NOMO-1 treated with DMSO at 0.1 percent for 48 hours (cell line): ENCODE data around the gene MTO1.
"Not testable (repeated sequence)": the region's sequence is repeated elsewhere in the genome, so short reads cannot be mapped to it uniquely, and the experiment has no call there.

Experiments used
- DNase-seq: peaks from one replicate; lab custom pipeline; 2025; ENCODE audit not compliant: unreplicated experiment; lab: John Stamatoyannopoulos, UW

Gene MTO1

DNA sequence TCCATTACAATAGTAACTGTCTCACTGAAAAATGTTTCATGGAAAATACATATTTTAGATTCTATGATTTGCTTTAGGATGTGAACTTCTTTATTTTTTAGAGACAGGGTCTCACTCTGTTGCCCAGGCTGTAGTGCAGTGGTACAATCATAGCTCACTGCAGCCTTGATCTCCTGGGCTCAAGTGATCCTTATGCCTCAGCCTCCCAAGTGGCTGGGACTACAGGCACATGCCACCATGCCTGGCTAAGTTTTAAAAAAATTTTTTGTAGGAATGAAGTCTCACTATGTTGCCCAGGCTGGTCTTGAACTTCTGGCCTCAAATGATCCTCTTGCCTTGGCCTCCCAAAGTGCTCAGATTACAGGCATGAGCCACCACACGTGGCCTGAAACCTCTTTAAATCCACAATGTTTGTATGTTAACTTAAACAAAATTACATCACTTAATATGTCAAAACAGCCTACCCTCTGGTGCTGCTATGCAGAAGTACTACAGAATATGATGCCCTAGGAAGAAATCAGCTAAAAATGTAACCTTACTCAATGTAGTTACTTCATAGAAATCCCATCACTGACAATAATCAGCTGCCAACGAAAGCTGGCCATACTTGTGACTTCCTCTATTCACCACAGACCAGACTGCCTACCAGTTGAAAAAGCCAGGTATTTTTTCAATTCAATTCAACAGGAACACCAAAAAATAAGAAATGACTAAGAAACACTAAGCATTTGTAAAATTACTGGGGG lies 41.7 kb downstream of the MTO1 start:
- DNase-seq, result peak; percentile 80

DNA sequence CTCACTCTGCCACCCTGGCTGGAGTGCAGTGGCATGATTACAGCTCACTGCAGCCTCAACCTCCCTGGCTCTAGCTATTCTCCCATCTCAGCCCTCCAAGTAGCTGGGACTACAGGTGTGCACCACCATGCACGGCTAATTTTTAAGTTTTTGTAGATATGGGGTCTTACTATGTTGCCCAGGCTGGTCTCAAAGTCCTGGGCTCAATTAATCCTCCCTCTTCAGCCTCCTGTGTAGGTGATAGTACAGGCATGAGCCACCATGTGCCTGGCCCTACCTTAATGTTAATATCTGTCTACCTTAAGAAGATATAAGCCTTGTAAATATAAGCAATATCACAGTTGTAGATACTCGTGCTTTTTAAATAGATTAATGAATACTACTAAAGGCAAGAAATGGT lies 42.6 kb downstream of the MTO1 start:
- no peak for DNase-seq

DNA sequence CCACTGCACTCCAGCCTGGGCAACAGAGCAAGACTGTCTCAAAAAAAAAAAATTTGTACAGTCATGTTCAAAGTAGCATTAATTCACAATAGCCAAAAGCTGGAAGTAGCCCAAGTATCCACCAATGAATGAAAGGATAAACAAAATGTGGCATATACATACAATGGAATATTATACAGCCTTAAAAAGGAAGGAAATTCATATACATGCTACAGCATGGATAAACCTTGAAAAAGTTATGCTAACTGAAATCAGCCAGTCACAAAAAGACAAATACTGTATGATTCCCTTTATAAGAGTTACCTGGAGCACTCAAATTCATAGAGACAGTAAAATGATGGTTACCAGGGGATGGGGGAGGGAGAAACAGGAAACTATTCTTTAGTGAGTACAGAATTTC lies 43.6 kb downstream of the MTO1 start:
- no peak for DNase-seq

DNA sequence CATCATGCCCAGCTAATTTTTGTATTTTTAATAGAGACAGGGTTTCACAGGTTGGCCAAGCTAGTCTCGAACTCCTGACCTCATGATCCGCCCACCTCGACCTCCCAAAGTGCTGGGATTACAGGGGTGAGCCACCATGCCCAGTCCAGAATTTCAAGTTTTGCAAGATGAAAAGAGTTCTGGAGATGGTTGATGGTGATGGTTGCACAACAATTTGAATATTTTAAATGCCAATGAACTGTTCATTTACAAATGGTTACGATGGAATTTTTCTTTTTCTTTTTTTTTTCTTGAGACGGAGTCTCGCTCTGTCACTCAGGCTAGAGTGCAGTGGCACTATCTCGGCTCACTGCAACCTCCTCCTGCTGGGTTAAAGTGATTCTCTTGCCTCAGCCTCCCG lies 44.2 kb downstream of the MTO1 start:
- DNase-seq, result not testable (repeated sequence)

DNA sequence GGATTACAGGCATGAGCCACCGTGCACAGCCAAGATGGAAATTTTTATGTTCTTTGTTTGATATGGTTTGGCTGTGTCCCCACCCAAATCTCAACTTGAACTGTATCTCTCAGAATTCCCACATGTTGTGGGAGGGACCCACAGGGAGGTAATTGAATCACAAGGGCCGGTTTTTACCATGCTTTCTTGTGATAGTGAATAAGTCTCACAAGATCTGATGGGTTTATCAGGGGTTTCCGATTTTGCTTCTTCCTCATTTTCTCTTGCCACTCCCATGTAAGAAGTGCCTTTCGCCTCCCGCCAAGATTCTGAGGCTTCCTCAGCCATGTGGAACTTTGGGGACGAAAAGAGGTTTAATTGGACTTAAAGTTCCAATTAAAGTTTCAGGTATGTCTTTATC lies 44.7 kb downstream of the MTO1 start:
- DNase-seq, result no peak

DNA sequence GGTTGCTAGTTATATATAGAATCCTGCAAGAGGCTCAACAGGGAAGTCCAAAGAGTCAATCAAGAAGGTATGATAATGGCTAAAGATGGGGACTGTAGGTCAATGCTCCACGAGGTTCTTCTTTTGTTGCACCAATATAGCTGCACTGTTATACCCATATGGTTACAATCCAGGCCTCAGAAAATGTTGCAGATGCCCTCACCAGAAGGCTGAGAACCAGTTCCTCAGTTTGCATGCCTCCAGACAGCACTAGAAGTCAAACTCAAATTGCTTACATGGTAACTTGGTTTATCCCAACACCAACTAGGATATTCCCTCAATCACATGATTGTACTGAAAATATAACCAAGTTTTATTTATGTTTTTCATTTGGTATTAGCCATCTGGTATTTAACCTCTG lies 47.2 kb downstream of the MTO1 start:
- no peak for DNase-seq

DNA sequence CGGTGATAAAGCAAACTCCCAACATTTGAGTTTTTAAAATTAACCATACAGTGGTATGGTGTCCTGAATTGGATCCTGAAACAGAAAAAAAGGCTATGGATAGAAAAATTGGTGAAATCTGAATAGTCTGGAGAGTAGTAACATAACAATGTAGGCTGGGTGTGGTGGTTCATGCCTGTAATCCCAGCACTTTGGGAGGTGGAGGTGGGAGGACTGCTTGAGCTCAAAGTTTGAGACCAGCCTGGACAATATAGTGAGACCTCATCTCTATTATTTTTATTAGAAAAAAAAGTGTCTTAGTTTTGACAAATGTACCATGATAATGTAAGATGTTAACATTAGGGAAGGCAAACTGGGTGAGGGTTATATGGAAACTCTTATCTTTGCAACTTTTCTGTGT lies 48.3 kb downstream of the MTO1 start:
- DNase-seq, result no peak

DNA sequence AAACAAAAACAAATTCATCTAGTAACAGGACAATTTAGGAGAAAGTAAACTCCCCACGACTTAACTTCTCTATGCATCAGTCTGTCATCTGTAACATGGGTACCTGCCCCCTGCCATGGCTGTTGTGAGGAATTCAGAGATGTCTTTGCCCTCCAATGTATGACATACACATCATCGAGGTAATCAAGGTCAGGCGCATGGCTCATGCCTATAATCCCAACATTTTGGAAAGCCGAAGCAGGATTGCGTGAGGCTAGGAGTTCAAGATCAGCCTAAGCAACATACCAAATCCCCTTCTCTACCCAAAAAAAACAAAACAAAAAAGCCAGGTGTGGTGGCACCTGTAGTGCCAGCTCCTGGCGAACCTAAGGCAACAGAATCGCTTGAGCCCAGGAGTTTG lies 50.3 kb downstream of the MTO1 start:
- no peak for DNase-seq

DNA sequence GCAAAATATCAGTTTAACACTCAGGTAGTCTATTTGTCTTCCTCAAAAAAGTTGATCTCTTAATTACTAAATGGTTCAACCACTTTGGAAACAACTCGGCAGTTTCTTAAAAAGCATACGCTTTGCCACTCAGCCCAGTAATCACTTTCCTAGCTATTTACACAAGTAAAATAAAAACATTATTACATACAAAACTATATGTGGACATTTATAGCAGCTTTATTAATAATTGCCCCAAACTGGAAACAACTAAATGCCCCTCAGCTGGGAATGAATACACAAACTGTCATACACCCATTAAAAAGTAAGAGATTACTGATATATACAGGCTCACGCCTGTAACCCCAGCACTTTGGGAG lies 51.9 kb downstream of the MTO1 start:
- no peak for DNase-seq

DNA sequence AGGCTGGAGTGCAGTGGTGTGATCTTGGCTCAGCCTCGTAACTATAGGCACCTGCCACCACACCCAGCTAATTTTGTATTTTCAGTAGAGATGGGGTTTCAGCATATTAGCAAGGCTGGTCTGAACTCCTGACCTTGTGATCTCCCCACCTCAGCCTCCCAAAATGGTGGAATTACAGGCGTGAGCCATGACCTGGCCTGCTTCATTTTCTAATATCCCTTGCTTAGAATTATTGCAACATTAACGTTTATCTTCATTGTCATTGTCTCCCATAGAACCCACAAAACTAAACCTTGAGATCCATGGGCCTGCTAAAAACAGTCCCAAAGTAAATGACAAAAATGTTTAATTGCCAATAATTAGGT lies 53.2 kb downstream of the MTO1 start:
- DNase-seq, result no peak

DNA sequence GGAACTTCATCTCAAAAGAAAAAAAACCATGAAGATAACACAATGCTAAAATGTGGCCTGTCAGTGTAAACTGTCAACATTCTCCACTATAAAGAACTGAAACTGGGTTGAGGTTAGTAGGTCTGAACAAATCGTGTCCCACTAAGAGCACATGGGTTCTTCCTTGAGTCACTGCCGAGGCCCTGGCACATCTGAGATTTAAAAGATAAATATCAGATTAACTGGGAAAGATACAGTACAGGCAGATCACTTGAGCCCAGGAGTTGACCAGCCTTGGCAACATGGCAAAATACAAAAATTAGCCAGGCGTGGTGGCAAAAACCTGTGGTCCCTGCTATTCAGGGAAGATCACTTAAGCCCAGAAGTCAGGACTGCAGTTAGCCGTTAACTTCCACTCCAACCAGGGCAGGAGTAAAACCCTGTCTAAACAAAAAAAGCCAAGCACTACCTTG lies 53.7 kb downstream of the MTO1 start:
- peak; percentile 60 for DNase-seq

DNA sequence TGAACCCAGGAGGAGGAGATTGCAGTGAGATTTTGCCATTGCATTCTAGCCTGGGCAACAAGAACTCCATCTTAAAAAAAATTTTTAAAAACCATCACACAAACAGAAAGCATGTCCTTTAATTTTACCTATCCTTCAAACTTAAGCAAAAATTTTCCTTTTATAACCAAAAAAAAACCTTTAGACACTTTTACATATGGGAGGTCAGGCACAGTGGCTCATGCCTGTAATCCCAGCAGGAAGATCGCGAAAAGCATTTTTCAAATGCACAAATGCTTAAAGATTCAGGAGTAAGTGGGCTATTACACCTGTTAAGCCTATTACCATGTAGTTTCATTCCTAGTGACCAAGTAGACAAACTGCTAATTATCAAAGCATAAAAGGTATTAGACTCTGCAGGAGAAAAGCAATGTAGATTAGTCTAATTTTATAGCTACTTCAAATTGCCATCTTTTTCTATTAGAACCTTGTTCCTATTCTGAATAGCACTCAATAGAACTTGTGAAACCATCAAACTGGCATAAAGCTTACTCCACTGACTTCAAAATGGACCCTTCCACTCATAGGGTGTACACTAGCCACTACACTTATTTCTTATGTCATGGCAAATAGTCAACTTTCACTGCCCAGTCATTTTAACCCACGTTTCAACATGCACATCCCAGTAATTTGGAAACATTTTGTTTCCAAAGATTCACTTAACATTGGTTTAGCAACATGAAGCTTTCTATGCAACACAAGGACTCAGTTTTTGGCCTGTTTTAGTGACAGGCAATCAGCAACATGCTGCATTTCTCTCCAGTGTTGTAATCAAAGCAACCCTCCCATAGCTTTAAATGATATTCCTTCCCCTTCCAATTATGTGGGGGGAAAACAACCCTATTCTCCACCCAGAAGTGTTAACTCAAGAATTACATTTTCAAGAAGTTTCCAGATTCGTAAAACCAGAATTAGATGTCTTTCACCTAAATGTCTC lies 55.3 kb downstream of the MTO1 start:
- no peak for DNase-seq

DNA sequence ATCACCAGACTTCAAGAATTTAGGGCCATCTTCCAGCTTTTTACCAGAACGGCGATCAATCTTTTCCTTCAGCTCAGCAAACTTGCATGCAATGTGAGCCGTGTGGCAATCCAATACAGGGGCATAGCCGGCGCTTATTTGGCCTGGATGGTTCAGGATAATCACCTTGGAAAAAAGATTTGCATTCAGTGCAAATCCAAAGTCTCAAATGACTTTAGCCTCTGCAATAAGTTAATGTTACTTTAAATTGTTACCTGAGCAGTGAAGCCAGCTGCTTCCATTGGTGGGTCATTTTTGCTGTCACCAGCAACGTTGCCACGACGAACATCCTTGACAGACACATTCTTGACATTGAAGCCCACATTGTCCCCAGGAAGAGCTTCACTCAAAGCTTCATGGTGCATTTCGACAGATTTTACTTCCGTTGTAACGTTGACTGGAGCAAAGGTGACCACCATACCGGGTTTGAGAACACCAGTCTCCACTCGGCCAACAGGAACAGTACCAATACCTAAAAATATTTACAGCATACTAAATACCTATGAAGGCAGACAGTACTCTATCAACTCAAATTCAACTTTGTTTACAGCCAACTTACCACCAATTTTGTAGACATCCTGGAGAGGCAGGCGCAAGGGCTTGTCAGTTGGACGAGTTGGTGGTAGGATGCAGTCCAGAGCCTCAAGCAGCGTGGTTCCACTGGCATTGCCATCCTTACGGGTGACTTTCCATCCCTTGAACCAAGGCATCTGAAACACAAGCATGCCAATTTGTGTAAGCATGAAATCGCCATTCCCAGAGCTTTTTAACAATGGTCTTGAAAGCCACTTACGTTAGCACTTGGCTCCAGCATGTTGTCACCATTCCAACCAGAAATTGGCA lies 56.8 kb downstream of the MTO1 start:
- not testable (repeated sequence) for DNase-seq

DNA sequence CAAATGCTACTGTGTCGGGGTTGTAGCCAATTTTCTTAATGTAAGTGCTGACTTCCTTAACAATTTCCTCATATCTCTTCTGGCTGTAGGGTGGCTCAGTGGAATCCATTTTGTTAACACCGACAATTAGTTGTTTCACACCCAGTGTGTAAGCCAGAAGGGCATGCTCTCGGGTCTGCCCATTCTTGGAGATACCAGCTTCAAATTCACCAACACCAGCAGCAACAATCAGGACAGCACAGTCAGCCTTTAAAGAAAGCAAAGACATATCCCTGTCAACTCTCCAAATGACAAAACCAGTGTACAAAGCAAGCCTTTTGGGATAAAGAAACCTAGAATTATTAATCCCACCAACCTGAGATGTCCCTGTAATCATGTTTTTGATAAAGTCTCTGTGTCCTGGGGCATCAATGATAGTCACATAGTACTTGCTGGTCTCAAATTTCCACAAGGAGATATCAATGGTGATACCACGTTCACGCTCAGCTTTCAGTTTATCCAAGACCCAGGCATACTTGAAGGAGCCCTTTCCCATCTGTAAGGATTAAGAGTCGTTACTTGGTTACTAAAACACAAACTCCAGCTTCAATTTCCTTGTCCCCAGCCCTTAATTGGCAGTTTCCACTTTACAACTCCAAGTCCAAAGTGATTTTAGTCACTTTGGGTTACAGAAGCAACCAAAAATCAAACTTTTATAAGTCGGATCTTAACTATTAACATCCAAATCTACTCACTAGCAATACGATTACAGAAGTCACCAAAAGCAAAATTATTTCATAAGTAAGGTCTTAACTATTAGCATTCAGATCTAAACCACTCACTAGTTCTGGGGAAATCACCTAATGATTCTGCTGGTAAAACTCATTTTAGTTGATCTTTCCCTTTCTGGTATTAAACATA lies 57.7 kb downstream of the MTO1 start:
- not testable (repeated sequence) for DNase-seq

DNA sequence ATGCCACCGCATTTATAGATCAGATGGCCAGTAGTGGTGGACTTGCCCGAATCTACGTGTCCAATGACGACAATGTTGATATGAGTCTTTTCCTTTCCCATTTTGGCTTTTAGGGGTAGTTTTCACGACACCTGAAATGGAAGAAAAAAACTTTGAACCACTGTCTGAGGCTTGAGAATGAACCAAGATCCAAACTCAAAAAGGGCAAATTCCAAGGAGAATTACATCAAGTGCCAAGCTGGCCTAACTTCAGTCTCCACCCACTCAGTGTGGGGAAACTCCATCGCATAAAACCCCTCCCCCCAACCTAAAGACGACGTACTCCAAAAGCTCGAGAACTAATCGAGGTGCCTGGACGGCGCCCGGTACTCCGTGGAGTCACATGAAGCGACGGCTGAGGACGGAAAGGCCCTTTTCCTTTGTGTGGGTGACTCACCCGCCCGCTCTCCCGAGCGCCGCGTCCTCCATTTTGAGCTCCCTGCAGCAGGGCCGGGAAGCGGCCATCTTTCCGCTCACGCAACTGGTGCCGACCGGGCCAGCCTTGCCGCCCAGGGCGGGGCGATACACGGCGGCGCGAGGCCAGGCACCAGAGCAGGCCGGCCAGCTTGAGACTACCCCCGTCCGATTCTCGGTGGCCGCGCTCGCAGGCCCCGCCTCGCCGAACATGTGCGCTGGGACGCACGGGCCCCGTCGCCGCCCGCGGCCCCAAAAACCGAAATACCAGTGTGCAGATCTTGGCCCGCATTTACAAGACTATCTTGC lies 58.6 kb downstream of the MTO1 start:
- peak; percentile 71 for DNase-seq

DNA sequence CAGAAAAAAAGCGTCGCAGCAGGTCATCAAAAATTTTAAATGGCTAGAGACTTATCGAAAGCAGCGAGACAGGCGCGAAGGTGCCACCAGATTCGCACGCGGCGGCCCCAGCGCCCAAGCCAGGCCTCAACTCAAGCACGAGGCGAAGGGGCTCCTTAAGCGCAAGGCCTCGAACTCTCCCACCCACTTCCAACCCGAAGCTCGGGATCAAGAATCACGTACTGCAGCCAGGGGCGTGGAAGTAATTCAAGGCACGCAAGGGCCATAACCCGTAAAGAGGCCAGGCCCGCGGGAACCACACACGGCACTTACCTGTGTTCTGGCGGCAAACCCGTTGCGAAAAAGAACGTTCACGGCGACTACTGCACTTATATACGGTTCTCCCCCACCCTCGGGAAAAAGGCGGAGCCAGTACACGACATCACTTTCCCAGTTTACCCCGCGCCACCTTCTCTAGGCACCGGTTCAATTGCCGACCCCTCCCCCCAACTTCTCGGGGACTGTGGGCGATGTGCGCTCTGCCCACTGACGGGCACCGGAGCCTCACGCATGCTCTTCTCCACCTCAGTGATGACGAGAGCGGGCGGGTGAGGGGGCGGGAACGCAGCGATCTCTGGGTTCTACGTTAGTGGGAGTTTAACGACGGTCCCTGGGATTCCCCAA lies 59.3 kb downstream of the MTO1 start, which contains the start of gene EEF1A1:
Gene EEF1A1, minus strand, starts transcription at position 345 of the 663 bp plus-strand sequence. CDS start 1,006 bp downstream, outside the sequence.
- DNase-seq, result peak; percentile 99

DNA sequence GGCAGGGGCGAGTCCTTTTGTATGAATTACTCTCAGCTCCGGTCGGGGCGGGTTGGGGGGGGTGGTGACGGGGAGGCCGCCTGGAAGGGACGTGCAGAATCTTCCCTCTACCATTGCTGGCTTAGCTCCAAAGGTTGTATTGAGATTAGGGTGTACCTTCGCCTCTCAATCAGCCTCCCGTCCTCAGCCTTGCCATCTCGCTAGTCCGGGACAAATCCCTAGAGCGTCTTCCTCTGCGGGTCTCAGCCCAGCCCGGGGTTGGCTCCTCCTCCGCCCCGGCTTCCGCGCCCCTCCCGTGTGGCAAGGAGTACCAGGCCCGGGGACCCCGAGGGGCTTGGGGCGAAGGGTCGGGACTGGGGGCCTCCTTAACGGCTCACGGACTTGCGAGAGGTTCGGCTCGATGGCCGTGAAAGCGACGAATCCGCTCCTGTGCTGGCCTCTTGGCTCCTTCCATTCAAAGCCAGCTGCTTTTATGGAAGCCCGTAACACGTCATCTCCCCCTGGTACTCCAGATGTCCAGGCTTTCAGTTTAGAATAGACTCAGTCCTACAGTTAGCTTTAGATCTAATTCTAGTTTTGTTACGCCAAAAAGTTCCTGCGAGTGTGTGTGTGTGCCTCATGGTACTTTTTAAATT lies 59.9 kb downstream of the MTO1 start:
- peak; percentile 66 for DNase-seq

DNA sequence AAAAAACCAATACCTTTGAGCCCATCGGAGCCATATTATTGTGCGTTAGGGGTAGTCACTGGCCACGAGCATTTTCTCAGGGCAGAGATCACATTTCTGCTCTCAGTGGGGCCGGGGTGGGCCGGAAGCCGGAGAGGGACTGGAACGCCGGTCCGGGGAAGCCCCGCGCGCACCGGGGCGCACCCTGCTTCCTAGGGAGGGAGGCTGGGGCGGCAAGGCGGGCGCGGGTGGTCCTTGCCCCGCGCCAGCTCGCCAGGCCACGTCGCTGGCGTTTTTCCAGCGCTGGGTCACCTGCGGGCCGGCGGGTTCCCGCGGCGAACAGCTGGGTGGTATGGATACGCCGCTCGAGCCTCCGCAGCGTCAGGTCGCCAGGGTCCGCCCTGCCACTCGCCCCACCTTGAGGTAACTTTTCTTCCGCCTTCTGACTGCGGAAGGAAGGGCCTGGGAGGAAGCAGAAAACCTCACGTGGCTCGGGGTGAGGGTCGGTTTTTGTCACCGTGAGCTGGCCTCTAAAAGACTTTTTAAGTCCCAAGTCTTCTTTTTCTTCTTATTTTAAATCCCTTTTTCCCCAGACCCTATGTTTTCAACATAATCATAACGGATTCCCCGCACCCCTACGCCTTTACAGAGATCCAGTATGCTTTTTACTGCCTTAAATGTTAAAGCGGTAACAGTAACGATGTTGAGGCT lies 62.0 kb downstream of the MTO1 start:
- DNase-seq, result peak; percentile 80
